Activated T-cell treated with anti-CD3 and anti-CD28 coated beads, Interleukin-2, amount 50 U/mL, for 4 hours (primary cell): ENCODE data around the gene ADCK2. TPM values are rescaled to one million over a fixed set of nuclear protein-coding genes. Genes with fewer than 3 reads are reported as not detected.
"Not testable (repeated sequence)": the region's sequence is repeated elsewhere in the genome, so short reads cannot be mapped to it uniquely, and the experiment has no call there.

ENCODE experiments used
- ATAC-seq, 2 donors: fragments of 200-7000 bp; cut with Tn5 transposase; one replicate each; pipeline ENCODE4 v1.10.0; 2021
- DNase-seq: peaks from one replicate; pipeline ENCODE4 v3.0.0-alpha.2; 2020
- H3K27me3 Mint-ChIP-seq: one replicate; pipeline ENCODE4 v1.8.0; 2021; ENCODE audit warnings: low read depth, mixed read lengths
- H3K36me3 Mint-ChIP-seq: one replicate; pipeline ENCODE4 v1.8.0; 2022; ENCODE audit warnings: mixed read lengths; ENCODE audit not compliant: insufficient read depth
- H3K4me1 Mint-ChIP-seq: one replicate; pipeline ENCODE4 v1.8.0; 2021; ENCODE audit warnings: low read depth, mixed read lengths
- H3K4me3 Mint-ChIP-seq: one replicate; pipeline ENCODE4 v1.8.0; 2021; ENCODE audit warnings: mild to moderate bottlenecking, moderate library complexity, mixed read lengths
- H3K9me3 Mint-ChIP-seq: one replicate; pipeline ENCODE4 v1.8.0; 2021; ENCODE audit warnings: mixed read lengths
- total RNA-seq, 3 donors: library from RNA; stranded (reverse); gene quantifications; one replicate each; pipeline ENCODE4 v1.2.1, GENCODE V29; 2021

The ADCK2 gene
- total RNA-seq, 3 donors from 2014 or later: 22.2 to 23.7 (median 22.4) TPM

DNA sequence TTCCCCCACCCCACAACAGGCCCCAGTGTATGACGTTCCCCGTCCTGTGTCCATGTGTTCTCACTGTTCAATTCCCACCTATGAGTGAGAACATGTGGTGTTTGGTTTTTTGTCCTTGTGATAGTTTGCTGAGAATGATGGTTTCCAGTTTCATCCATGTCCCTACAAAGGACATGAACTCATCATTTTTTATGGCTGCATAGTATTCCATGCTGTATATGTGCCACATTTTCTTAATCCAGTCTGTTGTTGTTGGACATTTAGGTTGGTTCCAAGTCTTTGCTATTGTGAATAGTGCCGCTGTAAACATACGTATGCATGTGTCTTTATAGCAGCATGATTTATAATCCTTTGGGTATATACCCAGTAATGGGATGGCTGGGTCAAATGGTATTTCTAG, 36.0 kb downstream of the ADCK2 start:
- not testable (repeated sequence) for DNase-seq

GRCh38 chr7:140712392-140712791, 39.6 kb downstream of the ADCK2 start:
- not testable (repeated sequence) for H3K9me3 Mint-ChIP-seq, H3K27me3 Mint-ChIP-seq, DNase-seq, ATAC-seq, H3K4me3 Mint-ChIP-seq, H3K4me1 Mint-ChIP-seq
- H3K36me3 Mint-ChIP-seq: peaks cover 24% of the 10 kb centered on the region

More for the DNA sequence above, 36.0 kb downstream of the ADCK2 start:
- ATAC-seq, H3K9me3 Mint-ChIP-seq, H3K4me1 Mint-ChIP-seq, H3K4me3 Mint-ChIP-seq, H3K27me3 Mint-ChIP-seq: not testable (repeated sequence)
- H3K36me3 Mint-ChIP-seq: peaks cover 29% of the 10 kb centered on the region

GRCh38 chr7:140714331-140715040, 41.7 kb downstream of the ADCK2 start:
- Mint-ChIP-seq H3K4me1 (no peaks in the 10 kb centered on the region), H3K27me3 (no peaks in the 10 kb centered on the region), H3K4me3 (no peak overlapping the region), H3K36me3 (peaks cover 21% of the 10 kb centered on the region), H3K9me3 (peaks cover 4% of the 10 kb centered on the region)
- no peak for DNase-seq
- ATAC-seq: no peak

GRCh38 chr7:140719721-140720120, 47.0 kb downstream of the ADCK2 start:
- H3K4me1 Mint-ChIP-seq: peaks cover 17% of the 10 kb centered on the region
- H3K27me3 Mint-ChIP-seq: no peaks in the 10 kb centered on the region
- H3K4me3 Mint-ChIP-seq: no peak overlapping the region
- H3K36me3 Mint-ChIP-seq: peaks cover 3% of the 10 kb centered on the region
- no peaks in the 10 kb centered on the region for H3K9me3 Mint-ChIP-seq
- ATAC-seq: no peak
- DNase-seq: no peak

DNA sequence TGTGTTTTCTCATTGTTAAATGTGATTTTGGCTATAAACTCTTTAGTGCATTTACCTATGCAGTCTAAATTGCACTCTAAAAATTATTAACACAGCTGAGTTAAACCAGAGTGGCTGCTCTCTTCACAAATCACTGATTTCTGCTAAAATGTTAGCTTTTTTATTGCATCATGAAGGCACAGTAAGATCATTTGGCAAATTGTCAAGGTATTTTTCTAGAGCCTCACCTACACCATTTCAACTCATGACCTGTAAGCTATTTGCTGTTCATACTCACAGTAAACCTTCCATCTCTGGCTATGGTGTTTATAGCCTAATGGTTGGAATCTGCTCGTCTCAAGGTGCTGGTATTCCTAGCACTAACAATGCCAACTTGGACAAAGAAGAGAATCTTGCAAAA, 49.5 kb downstream of the ADCK2 start:
- H3K4me1 Mint-ChIP-seq: peaks cover 17% of the 10 kb centered on the region
- ATAC-seq: no peak
- no peaks in the 10 kb centered on the region for H3K27me3 Mint-ChIP-seq
- H3K36me3 Mint-ChIP-seq: peaks cover 2% of the 10 kb centered on the region
- no peaks in the 10 kb centered on the region for H3K9me3 Mint-ChIP-seq
- no peak overlapping the region for H3K4me3 Mint-ChIP-seq
- DNase-seq: no peak

DNA sequence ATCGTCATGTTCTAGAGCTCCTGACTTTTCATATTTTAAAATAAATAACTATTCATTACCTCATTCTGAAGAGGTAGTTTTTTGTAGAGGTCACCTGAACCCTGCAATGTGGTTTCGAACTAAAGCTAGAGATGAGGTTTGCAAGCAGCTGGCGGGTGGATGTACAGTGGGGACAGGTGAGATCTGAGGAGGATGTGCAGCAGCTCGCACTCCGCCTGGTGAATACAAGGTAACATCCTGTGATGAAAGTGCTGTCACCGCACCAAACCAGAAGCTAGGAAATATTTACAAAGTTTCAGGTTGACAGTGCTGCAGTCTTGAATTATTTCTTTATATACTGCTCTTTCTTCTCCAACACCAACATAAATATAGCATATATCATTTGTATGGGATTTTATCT, 50.3 kb downstream of the ADCK2 start:
- H3K27me3 Mint-ChIP-seq: no peaks in the 10 kb centered on the region
- H3K9me3 Mint-ChIP-seq: no peaks in the 10 kb centered on the region
- peaks cover 2% of the 10 kb centered on the region for H3K36me3 Mint-ChIP-seq
- no peak overlapping the region for H3K4me3 Mint-ChIP-seq
- H3K4me1 Mint-ChIP-seq: peaks cover 17% of the 10 kb centered on the region
- DNase-seq: peak; percentile 25
- peak; percentile 66 to 72 for ATAC-seq

- no peak overlapping the region for H3K4me3 Mint-ChIP-seq
- no peaks in the 10 kb centered on the region for H3K9me3 Mint-ChIP-seq
- ATAC-seq (peak in 1 of 2 donors; percentile 65), DNase-seq (no peak)
- H3K27me3 Mint-ChIP-seq: no peaks in the 10 kb centered on the region
- peaks cover 2% of the 10 kb centered on the region for H3K36me3 Mint-ChIP-seq
- peaks cover 17% of the 10 kb centered on the region for H3K4me1 Mint-ChIP-seq
Observed at GRCh38 chr7:140723574-140723973, 50.8 kb downstream of the ADCK2 start.

DNA sequence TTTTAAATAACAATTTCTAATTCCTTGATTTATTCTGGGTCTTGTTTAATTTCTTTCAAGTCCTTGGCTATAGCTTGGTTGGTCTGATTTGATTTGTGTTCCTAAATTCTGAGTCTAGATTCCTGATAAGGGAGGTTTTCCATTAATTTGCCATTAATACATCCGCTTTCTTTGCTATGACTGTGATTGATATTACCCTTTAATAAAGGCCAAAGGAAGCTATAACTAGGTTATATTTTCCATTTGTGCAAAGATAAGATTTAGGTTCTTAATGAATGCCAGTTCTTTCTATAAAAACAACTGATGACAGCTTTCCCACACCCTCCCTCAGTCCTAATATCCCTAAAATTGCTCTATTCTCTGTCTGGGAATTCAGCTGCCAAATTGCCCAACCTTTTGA, 52.0 kb downstream of the ADCK2 start:
- Mint-ChIP-seq H3K36me3 (peaks cover 2% of the 10 kb centered on the region), H3K27me3 (no peaks in the 10 kb centered on the region), H3K9me3 (no peaks in the 10 kb centered on the region), H3K4me3 (no peak overlapping the region), H3K4me1 (peaks cover 17% of the 10 kb centered on the region)
- ATAC-seq: no peak
- DNase-seq: no peak

DNA sequence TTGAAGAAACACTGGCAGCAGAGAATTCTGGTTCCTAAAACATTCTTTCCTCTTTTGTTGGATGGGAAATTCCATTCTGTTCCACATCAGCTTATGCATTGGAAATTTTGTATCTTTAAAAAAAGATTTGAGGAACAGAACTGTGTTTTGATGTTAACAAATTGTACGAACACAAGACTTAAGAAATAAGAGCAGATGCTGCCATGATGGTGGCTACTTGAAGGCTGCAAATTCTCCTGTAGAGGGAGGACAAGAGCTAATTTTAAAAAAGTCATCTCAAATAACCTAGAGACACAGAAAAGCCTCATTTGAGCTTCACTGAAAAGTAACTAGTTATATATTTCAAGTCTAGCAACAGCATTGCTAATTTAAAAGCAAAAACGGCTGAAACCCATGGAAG, 53.5 kb downstream of the ADCK2 start:
- peaks cover 14% of the 10 kb centered on the region for H3K4me1 Mint-ChIP-seq
- no peaks in the 10 kb centered on the region for H3K9me3 Mint-ChIP-seq
- H3K36me3 Mint-ChIP-seq: peaks cover 2% of the 10 kb centered on the region
- H3K4me3 Mint-ChIP-seq: no peak overlapping the region
- ATAC-seq: no peak
- H3K27me3 Mint-ChIP-seq: no peaks in the 10 kb centered on the region
- no peak for DNase-seq

- DNase-seq: no peak
- H3K9me3 Mint-ChIP-seq: no peaks in the 10 kb centered on the region
- no peak for ATAC-seq
Observed at GRCh38 chr7:140732416-140732815, 59.7 kb downstream of the ADCK2 start.

GRCh38 chr7:140734096-140734495, 61.4 kb downstream of the ADCK2 start:
- Mint-ChIP-seq H3K4me3 (no peak overlapping the region), H3K27me3 (no peaks in the 10 kb centered on the region), H3K4me1 (no peaks in the 10 kb centered on the region), H3K36me3 (peaks cover 12% of the 10 kb centered on the region), H3K9me3 (no peaks in the 10 kb centered on the region)
- ATAC-seq: no peak
- DNase-seq: no peak

More at GRCh38 chr7:140732416-140732815, 59.7 kb downstream of the ADCK2 start:
- Mint-ChIP-seq H3K27me3 (no peaks in the 10 kb centered on the region), H3K4me3 (no peak overlapping the region), H3K4me1 (no peaks in the 10 kb centered on the region), H3K36me3 (peaks cover 9% of the 10 kb centered on the region)

DNA sequence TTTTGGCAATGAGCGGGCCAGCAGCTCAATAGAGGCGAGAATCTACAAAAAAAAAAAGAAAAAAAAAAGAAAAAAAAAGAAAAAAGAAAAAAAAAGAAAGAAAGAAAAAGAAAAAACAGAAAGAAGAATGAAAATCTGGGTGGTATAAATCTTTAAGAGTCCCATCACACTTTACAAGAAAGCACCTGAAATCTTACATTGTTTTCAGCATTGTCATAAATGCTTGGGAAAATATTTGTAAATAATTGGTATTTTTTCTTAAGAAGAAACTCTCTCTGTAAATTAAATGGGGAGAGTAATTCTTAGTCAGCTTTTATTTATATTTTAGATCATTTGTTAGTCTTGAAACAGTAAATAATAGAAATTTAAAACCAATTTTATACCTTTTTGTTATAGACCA, 62.0 kb downstream of the ADCK2 start:
- Mint-ChIP-seq H3K4me3 (no peak overlapping the region), H3K36me3 (peaks cover 16% of the 10 kb centered on the region), H3K27me3 (no peaks in the 10 kb centered on the region), H3K9me3 (no peaks in the 10 kb centered on the region), H3K4me1 (no peaks in the 10 kb centered on the region)
- ATAC-seq (no peak), DNase-seq (no peak)

DNA sequence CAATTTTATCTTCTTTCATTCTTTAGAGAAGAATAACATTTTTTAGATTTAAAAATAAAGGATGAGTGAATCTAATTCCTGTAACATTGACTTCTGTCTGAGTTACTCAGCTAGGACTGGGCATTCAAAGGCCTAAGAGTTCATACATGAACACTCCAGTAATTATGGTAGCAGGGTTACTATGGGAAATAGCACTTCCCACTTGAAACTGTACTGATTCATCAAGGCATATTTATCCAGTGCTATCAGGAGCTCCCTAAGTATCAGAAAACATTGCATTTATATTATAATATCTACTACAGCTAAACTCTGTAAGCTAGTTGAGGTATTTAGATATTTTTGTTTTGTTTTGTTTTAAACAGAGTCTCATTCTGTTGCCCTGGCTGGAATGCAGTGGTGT, 65.5 kb downstream of the ADCK2 start:
- peaks cover 18% of the 10 kb centered on the region for H3K36me3 Mint-ChIP-seq
- H3K4me1 Mint-ChIP-seq: no peaks in the 10 kb centered on the region
- no peak overlapping the region for H3K4me3 Mint-ChIP-seq
- DNase-seq: no peak
- ATAC-seq: no peak
- no peaks in the 10 kb centered on the region for H3K9me3 Mint-ChIP-seq
- no peaks in the 10 kb centered on the region for H3K27me3 Mint-ChIP-seq

GRCh38 chr7:140743255-140743654, 70.5 kb downstream of the ADCK2 start:
- not testable (repeated sequence) for H3K9me3 Mint-ChIP-seq, H3K4me1 Mint-ChIP-seq, H3K27me3 Mint-ChIP-seq, H3K4me3 Mint-ChIP-seq, DNase-seq, ATAC-seq
- H3K36me3 Mint-ChIP-seq: peaks cover 29% of the 10 kb centered on the region

- Mint-ChIP-seq H3K4me3 (no peak overlapping the region), H3K27me3 (no peaks in the 10 kb centered on the region), H3K36me3 (peaks cover 28% of the 10 kb centered on the region), H3K9me3 (no peaks in the 10 kb centered on the region), H3K4me1 (no peaks in the 10 kb centered on the region)
- DNase-seq: no peak
- no peak for ATAC-seq
Observed at GRCh38 chr7:140744005-140744404, 71.3 kb downstream of the ADCK2 start.
